Lung microvascular endothelial cell (primary cell): ENCODE measurements around the gene USB1. TPM values are rescaled to one million over a fixed set of nuclear protein-coding genes. Genes with fewer than 3 reads are reported as not detected.
"Not testable (repeated sequence)": the region's sequence is repeated elsewhere in the genome, so short reads cannot be mapped to it uniquely, and the experiment has no call there.

Source experiments
- DNase-seq, 2 donors: peaks; one replicate each; pipeline versions ENCODE4 v3.0.0 to v3.0.0-alpha.2; 2010; ENCODE audit warnings: low read depth in 2 of 2
- total RNA-seq: library from RNA; depleted of rRNA; stranded (reverse); fragments of >200 nt; gene quantifications from 2 replicates; pipeline ENCODE4 v1.2.1, GENCODE V29; 2014

USB1 gene
- total RNA-seq, 1 donor from 2014 or later: 20.8 TPM

DNA sequence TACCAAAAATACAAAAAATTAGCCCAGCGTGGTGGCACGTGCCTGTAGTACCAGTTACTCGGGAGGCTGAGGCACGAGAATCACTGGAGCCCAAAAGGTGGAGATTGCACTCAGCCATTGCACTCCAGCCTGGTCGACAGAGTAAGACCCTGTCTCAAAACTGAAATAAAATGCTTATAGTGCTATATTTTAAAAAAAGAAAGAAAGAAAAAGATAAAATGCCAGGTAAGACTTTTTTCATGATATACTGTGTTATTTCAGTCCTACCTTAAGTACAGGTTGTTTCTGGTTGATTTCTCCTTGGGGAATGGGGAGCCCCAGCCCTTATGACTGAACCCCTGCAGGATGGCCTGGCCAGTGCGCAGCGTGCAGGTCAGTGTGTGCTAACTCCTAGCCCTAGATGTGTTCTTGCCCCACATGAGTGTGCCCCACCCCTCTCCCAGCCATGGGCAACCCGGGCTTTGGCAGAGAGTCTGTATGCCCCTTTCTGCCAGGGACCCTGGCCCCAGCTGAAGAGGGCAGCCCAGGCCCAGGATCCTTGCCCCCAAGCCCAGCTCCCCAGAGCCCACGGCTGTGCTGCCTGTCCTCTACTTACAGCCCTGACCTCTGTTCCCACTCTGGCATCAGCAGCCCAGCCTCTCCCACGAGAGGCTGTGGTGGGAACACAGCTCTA is 31.6 kb upstream of the USB1 start:
- DNase-seq: no peak

- DNase-seq: no peak
Observed at GRCh38 chr16:57970319-57970718, 30.9 kb upstream of the USB1 start.

- DNase-seq: no peak
Observed at GRCh38 chr16:57970970-57971369, 30.2 kb upstream of the USB1 start, which contains the start of gene CNGB1. Gene CNGB1, minus strand, starts transcription at chr16:57971128. Its CDS starts 3,842 bp downstream, at chr16:57967286.

GRCh38 chr16:57971848-57972247 is 29.4 kb upstream of the USB1 start:
- no peak for DNase-seq

GRCh38 chr16:57972306-57972705 is 28.9 kb upstream of the USB1 start:
- peak in 1 of 2 donors; percentile 23 for DNase-seq

DNA sequence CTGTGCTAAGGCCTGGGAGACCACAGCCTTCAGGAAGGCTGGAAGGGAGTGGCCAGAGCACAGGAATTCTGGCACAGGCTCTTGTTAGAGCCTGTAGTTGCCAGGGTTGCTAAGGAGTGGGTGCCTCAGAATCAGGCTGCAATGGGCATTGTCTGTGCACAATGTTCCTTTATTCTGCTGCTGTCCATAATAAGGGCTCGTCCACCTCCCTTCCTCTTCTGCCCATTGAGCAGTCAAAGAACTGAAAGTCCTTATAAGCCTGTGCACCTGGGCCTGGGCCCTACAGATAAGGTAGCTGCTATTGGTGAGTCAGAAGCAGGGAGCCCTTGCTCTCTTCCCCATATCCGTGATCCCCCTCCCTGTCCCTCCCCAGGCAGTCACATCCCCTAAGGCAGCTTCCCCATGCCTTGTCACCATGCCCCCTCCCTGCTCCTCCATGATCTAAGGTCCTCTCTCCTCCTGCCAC is 24.8 kb upstream of the USB1 start:
- no peak for DNase-seq

GRCh38 chr16:57977418-57978069 is 23.7 kb upstream of the USB1 start:
- DNase-seq: no peak

GRCh38 chr16:57978070-57978465 is 23.1 kb upstream of the USB1 start:
- not testable (repeated sequence) for DNase-seq

GRCh38 chr16:57979006-57979585 is 22.1 kb upstream of the USB1 start:
- DNase-seq: no peak

GRCh38 chr16:57981636-57982035 is 19.6 kb upstream of the USB1 start:
- DNase-seq: no peak

DNA sequence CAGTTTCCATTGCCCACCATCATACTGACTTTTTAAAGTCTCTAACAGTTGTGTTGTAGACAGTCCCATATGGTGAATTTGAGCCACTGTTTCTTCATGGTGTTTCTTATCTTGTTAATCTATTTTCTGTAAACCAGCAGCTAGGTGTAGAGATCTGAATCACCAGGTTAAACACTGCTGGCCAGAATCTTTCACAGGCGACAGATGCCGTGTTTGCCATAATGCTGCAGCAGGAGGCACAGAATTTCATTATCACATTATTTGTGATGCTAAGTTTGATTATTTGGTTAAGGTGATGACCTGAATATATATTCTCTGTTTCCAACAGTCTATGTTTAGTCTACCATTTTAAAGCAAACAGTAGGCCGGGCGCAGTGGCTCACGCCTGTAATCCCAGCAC is 18.8 kb upstream of the USB1 start:
- DNase-seq: no peak

- DNase-seq: peak; percentile 54 to 75
Observed at GRCh38 chr16:57984443-57985203, 16.6 kb upstream of the USB1 start.

DNA sequence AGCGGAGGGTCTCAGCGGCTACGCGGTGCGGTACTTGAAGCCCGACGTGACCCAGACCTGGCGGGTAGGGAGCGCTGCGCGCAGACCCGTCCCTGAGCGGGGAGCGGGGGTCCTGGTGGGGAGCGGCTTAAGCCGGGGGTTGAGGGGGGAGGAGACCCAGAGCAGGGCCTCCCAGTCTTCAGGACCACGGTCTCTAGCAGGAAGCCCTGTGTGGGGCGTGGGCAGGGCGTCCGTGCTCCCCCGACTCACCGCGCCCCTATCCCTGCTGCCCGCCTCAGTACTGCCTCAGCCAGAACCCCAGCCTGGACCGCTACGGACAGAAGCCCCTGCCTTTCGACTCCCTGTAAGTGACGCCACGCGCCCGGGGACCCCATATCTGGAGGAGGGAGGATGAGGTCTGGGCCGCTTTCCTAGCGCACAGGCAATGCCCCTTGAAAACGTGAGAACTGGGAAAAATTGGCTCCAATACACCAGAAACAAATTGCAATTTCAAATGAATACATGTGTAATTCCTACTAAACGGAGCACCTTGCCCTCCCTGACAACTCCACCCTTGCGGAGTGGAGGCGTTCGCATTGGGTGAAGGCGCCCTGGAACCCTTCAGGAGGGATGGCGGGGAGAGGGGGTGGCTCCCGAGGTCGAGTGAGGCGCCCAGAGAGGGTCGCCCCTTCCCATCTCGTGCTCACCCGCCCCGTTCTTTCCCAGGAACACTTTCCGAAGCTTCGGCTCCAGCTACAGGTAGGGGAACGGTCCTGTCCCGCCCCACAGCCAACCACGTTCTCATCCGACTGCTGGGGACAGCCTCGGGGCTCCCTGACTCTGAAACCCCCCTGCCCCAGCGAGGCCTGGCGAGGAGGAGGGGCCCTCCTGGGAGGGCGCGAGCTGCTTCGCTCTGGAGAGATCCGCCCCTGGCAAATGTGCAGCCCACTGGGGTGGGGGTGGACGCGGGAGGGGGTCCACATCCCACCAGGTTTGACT is 15.7 kb upstream of the USB1 start:
- DNase-seq: no peak

- no peak for DNase-seq
Observed at GRCh38 chr16:57986196-57986595, 15.0 kb upstream of the USB1 start.

GRCh38 chr16:57987441-57988177 is 13.6 kb upstream of the USB1 start:
- DNase-seq: no peak

DNA sequence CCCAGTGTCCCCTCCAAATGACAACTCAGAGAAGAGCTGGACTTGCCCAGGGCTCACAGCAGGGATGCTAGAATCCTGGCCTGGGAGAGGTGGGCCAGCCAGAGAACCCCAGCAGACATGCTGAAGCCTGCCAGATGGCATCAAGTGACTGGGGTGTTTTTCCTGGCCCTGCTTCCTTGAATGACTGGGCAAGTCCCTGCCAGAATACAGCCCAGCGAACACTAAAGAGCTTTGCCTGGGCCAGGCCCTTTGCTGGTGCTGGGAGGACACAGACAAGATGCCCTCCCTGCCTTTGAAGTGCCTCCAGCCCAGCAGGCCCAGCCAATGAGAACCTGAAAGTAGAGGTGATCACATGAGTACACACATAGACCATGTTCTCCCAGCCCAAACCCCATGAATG is 12.3 kb upstream of the USB1 start:
- DNase-seq: no peak

- DNase-seq: no peak
Observed at GRCh38 chr16:57991551-57992059, 9.6 kb upstream of the USB1 start.

GRCh38 chr16:57992084-57992483 is 9.1 kb upstream of the USB1 start:
- DNase-seq: no peak

- DNase-seq: no peak
Observed at GRCh38 chr16:57993438-57993837, 7.8 kb upstream of the USB1 start.

- no peak for DNase-seq
Observed at GRCh38 chr16:57993897-57994296, 7.3 kb upstream of the USB1 start.
